ENCODE data around the gene KRT13. TPM values are rescaled to one million over a fixed set of nuclear protein-coding genes. Genes with fewer than 3 reads are reported as not detected.

Gene KRT13
- polyA plus RNA-seq, 1 donor, result 0.25 TPM

GRCh38 chr17:41466988-41467387, 38.4 kb downstream of the KRT13 start, which contains the start of gene KRT32:
KRT32 (minus strand) TSS chr17:41467386; CDS start chr17:41467325, 61 bp downstream.
- DNase-seq, result no peak

GRCh38 chr17:41464682-41465081, 40.7 kb downstream of the KRT13 start:
- no peak for DNase-seq

- DNase-seq, result no peak
These were observed 41.2 kb downstream of the KRT13 start for GRCh38 chr17:41464173-41464572.

- DNase-seq, result no peak
These were observed 41.7 kb downstream of the KRT13 start for GRCh38 chr17:41463746-41464145.

GRCh38 chr17:41462705-41463104, 42.7 kb downstream of the KRT13 start:
- DNase-seq, result no peak

- no peak for DNase-seq
These were observed 47.7 kb downstream of the KRT13 start for GRCh38 chr17:41457676-41458075.

GRCh38 chr17:41456204-41456603, 49.2 kb downstream of the KRT13 start:
- no peak for DNase-seq

- DNase-seq, result no peak
These were observed 50.2 kb downstream of the KRT13 start for GRCh38 chr17:41455236-41455635.

- no peak for DNase-seq
These were observed 52.3 kb downstream of the KRT13 start for GRCh38 chr17:41453066-41453465.

- DNase-seq, result no peak
These were observed 53.1 kb downstream of the KRT13 start for GRCh38 chr17:41452281-41452680.

GRCh38 chr17:41451154-41451728, 54.2 kb downstream of the KRT13 start:
- DNase-seq, result no peak

Other genes starting within 250 kb of the KRT13 start
- 0.42 TPM for gene KRTAP9-6, start 240.2 kb downstream of the KRT13 start, polyA plus RNA-seq (ENCODE audit: insufficient read length)
- not detected for gene KRTAP9-7, start 229.9 kb downstream of the KRT13 start, polyA plus RNA-seq (ENCODE audit: insufficient read length)
- not detected for gene KRTAP29-1, start 202.8 kb downstream of the KRT13 start, polyA plus RNA-seq (ENCODE audit: insufficient read length)
- gene KRTAP16-1, start 196.3 kb downstream of the KRT13 start, polyA plus RNA-seq (ENCODE audit: insufficient read length), result not detected
- not detected for gene KRTAP17-1, start 189.9 kb downstream of the KRT13 start, polyA plus RNA-seq (ENCODE audit: insufficient read length)
- not detected for gene KRT33A, start 154.8 kb downstream of the KRT13 start, polyA plus RNA-seq (ENCODE audit: insufficient read length)
- not detected for gene KRT33B, start 135.8 kb downstream of the KRT13 start, polyA plus RNA-seq (ENCODE audit: insufficient read length)
- not detected for gene KRT34, start 123.3 kb downstream of the KRT13 start, polyA plus RNA-seq (ENCODE audit: insufficient read length)
- not detected for gene KRT31, start 108.0 kb downstream of the KRT13 start, polyA plus RNA-seq (ENCODE audit: insufficient read length)
- gene KRT37, start 81.0 kb downstream of the KRT13 start, polyA plus RNA-seq (ENCODE audit: insufficient read length), result not detected
- gene KRT38, start 64.6 kb downstream of the KRT13 start, polyA plus RNA-seq (ENCODE audit: insufficient read length), result not detected
- not detected for gene KRT32, start 38.2 kb downstream of the KRT13 start, polyA plus RNA-seq (ENCODE audit: insufficient read length)
- not detected for gene KRT35, start 24.5 kb downstream of the KRT13 start, polyA plus RNA-seq (ENCODE audit: insufficient read length)
- not detected for gene KRT36, start 15.7 kb downstream of the KRT13 start, polyA plus RNA-seq (ENCODE audit: insufficient read length)
- gene KRT15, start 13.3 kb upstream of the KRT13 start, polyA plus RNA-seq (ENCODE audit: insufficient read length), result 1.8 TPM
- 142 TPM for gene KRT19, start 22.7 kb upstream of the KRT13 start, polyA plus RNA-seq (ENCODE audit: insufficient read length)
- gene KRT9, start 66.4 kb upstream of the KRT13 start, polyA plus RNA-seq (ENCODE audit: insufficient read length), result not detected
- not detected for gene KRT14, start 81.3 kb upstream of the KRT13 start, polyA plus RNA-seq (ENCODE audit: insufficient read length)
- gene KRT16, start 107.2 kb upstream of the KRT13 start, polyA plus RNA-seq (ENCODE audit: insufficient read length), result not detected
- 1.1 TPM for gene KRT17, start 119.0 kb upstream of the KRT13 start, polyA plus RNA-seq (ENCODE audit: insufficient read length)
- 702 TPM for gene EIF1, start 183.3 kb upstream of the KRT13 start, polyA plus RNA-seq (ENCODE audit: insufficient read length)
- gene GAST, start 206.7 kb upstream of the KRT13 start, polyA plus RNA-seq (ENCODE audit: insufficient read length), result not detected
- 1.3 TPM for gene HAP1, start 229.0 kb upstream of the KRT13 start, polyA plus RNA-seq (ENCODE audit: insufficient read length)